Left cardiac atrium (tissue), 2 donors: ENCODE data around the gene TBC1D8. TPM values are rescaled to one million over a fixed set of nuclear protein-coding genes. Genes with fewer than 3 reads are reported as not detected.

Experiments
- total RNA-seq, 2 donors: library from RNA; stranded (reverse); fragmentation: NEBNext Ultra II Directional; extraction: Animal tissue kit (Norgen Biotek cat#: 25700); gene quantifications; one replicate each; pipeline ENCODE4 v1.2.1, GENCODE V29; 2021
- donor health status: DM: no; HTN: yes; CAD: no; lungs with severe emphysema.
- donor health status: DM: yes; HTN: yes; CAD: no.

TBC1D8 gene
- total RNA-seq, 2 donors from 2014 or later = 33.4 to 41.2 TPM

Other genes starting within 250 kb of the TBC1D8 start
- gene RPL31, start 149.1 kb downstream of the TBC1D8 start, total RNA-seq = 100 to 1,000 TPM; 870 to 899 TPM
- gene CNOT11, start 101.5 kb upstream of the TBC1D8 start, total RNA-seq = 10 to 100 TPM; 29.8 to 34.0 TPM
- gene RNF149, start 157.3 kb upstream of the TBC1D8 start, total RNA-seq = 10 to 100 TPM; 22.3 to 38.0 TPM
- not detected for gene CREG2, start 236.1 kb upstream of the TBC1D8 start, total RNA-seq